Measurements from ENCODE around the gene NINJ2.

Gene NINJ2

DNA sequence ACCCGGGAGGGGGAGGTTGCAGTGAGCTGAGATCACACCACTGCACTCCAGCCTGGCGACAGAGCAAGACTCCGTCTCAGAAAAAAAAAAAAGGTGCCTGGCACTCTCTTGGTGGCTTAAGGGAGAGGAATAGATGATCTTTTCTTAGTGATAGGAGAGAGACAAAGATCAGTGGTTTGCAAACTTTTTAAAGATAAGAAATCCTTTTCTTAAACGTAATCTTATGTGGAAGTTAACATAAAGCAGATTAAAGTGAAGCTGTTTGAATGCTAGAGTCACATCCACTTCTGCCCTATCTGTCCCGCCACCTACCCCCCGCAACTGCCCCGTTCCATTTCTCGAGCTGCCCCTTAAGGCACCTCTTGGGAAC lies 6.3 kb upstream of the NINJ2 start:
- no peaks in the 10 kb centered on the region for H3K27me3 ChIP-seq (ENCODE audit: insufficient read depth, low read length)
- no peak overlapping the region for H2AFZ ChIP-seq (ENCODE audit: low read length, unreplicated experiment)
- no peaks in the 10 kb centered on the region for H3K36me3 ChIP-seq (ENCODE audit: insufficient read depth, low read length)
- H3K27ac ChIP-seq (ENCODE audit: low read depth, low read length), result no peak overlapping the region
- H3K4me1 ChIP-seq (ENCODE audit: control insufficient read depth, insufficient read depth, low read length, unreplicated experiment), result peaks cover 12% of the 10 kb centered on the region
- H3K79me2 ChIP-seq (ENCODE audit: control insufficient read depth, insufficient read depth, low read length, unreplicated experiment), result no peaks in the 10 kb centered on the region
- no peak overlapping the region for H3K4me3 ChIP-seq (ENCODE audit: low read depth, low read length)

DNA sequence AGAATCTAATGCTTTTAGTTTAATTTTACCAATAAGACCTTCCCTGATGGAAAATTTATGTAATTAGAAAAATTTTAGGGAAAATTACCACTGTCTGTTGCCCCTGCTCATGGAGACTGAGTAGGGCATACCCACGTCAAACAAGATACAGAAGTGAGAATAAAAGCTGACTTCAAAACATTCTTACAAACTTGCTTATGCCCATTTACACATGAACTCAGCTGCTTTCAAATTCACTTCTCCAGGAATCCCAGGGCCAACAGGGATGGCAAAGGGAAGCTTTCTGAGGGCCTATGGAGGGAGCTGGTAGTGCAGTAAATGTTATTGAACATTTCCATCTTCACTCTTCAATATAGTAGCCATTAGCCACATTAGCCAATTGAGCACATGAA lies 4.8 kb upstream of the NINJ2 start:
- no peak overlapping the region for H3K4me3 ChIP-seq (ENCODE audit: low read depth, low read length)
- H3K27me3 ChIP-seq (ENCODE audit: insufficient read depth, low read length), result no peaks in the 10 kb centered on the region; the same call in 1 of the 2 replicates
- H3K36me3 ChIP-seq (ENCODE audit: insufficient read depth, low read length), result no peaks in the 10 kb centered on the region
- H3K4me1 ChIP-seq (ENCODE audit: control insufficient read depth, insufficient read depth, low read length, unreplicated experiment), result peaks cover 9% of the 10 kb centered on the region
- H3K27ac ChIP-seq (ENCODE audit: low read depth, low read length), result no peak overlapping the region
- H3K79me2 ChIP-seq (ENCODE audit: control insufficient read depth, insufficient read depth, low read length, unreplicated experiment), result no peaks in the 10 kb centered on the region
- no peak overlapping the region for H2AFZ ChIP-seq (ENCODE audit: low read length, unreplicated experiment)

DNA sequence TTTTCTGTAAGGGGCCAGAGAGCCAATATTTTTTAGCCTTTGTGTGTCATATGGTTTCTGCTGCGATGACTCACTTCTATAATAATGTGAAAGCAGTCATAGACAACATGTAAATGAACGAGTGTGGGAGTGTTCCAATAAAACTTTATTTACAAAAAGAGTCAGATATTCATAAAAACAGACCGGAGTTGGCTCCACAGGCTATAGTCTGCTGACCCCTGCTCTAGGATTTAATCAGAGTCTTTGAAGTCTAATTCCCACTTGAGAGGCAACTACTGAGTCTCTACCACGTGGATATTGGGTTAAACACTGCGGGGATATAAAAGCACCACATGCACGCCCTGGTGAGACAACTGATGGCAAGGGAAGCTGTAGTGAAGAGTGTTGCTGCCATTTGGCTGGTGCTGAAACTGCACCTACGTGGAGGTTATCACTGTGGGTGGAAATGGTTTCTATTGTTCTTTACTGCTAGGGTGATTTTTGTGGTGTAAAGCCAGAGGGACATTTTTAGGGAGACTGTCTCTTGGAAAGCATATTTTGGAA lies 3.6 kb upstream of the NINJ2 start:
- Histone ChIP-seq H2AFZ (ENCODE audit: low read length, unreplicated experiment) (no peak overlapping the region), H3K79me2 (ENCODE audit: control insufficient read depth, insufficient read depth, low read length, unreplicated experiment) (no peaks in the 10 kb centered on the region), H3K27ac (ENCODE audit: low read depth, low read length) (no peak overlapping the region), H3K4me3 (ENCODE audit: low read depth, low read length) (no peak overlapping the region), H3K4me1 (ENCODE audit: control insufficient read depth, insufficient read depth, low read length, unreplicated experiment) (peaks cover 12% of the 10 kb centered on the region), H3K27me3 (ENCODE audit: insufficient read depth, low read length) (no peaks in the 10 kb centered on the region; the same call in 1 of the 2 replicates), H3K36me3 (ENCODE audit: insufficient read depth, low read length) (no peaks in the 10 kb centered on the region)

DNA sequence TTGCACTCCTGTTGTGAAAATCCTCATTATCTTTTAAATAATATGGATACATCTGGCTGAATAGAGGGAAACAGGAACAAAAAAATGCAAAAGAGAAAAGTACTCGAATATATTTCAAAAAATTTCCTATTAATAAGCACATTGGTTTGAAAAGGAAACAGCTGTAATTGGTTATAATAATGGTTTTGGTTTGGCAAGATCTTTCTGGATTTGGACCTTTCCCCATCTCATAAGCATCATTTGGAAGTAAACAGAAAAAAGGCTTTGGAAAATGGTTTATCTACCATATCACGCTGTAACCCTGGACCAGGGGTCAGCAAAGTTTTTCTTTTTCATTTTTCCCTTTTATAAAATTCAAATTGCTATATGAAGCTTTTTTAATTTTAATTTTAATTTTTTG lies 2.8 kb upstream of the NINJ2 start:
- Histone ChIP-seq H3K27me3 (ENCODE audit: insufficient read depth, low read length) (no peaks in the 10 kb centered on the region; the same call in 1 of the 2 replicates), H3K27ac (ENCODE audit: low read depth, low read length) (no peak overlapping the region), H3K79me2 (ENCODE audit: control insufficient read depth, insufficient read depth, low read length, unreplicated experiment) (no peaks in the 10 kb centered on the region), H3K4me1 (ENCODE audit: control insufficient read depth, insufficient read depth, low read length, unreplicated experiment) (peaks cover 12% of the 10 kb centered on the region), H2AFZ (ENCODE audit: low read length, unreplicated experiment) (no peak overlapping the region), H3K36me3 (ENCODE audit: insufficient read depth, low read length) (no peaks in the 10 kb centered on the region), H3K4me3 (ENCODE audit: low read depth, low read length) (no peak overlapping the region)

DNA sequence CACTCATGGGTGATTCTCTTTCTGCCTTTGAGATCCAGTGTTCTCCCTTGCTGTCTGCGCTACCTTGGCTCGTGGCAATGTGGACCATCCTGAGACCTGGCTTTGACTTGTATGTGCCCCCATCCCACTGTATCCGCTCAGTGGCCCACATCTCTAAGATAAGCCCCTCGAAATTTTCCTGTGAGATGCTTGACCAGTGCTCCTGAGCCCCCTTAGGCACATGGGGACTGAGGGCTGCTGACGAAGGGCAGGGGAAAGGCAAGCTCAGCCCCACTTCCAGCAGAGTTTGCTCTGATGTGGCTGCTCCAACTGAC lies 1.5 kb upstream of the NINJ2 start:
- H3K4me1 ChIP-seq (ENCODE audit: control insufficient read depth, insufficient read depth, low read length, unreplicated experiment), result peaks cover 12% of the 10 kb centered on the region

DNA sequence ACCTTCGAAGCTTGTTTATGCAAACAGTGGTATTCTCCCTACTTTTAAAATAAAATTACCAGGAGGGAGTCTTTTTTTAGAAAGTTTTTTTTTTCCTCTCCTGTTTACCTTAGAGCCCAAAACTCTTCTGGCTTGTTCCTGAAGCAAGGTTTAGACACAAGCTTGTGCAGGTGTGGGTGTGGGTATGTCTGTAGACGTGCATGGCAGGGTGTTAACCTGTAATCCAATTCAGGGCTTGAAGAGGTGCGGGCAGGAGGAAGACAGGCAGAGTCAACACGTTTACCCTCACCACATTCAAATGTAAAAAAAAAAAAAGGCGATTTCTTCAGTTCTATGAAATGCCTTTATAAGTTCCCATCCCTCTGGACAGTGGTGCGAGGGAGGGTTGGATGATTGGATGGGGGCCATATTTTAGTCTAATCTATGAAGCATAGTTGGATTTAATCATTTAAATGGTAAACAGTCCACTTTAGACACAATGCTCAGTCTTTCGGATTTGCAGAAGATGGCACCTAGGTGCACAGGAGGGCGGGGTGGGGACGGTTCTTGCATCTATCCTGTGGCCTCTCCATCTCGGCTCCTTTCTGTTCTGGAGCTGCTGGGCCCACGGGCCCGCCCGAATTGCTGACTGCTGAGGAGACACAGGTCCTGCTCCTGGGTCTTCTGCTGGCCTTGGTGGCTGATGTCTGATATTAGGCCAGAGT lies 982 bp upstream of the NINJ2 start:
- no peaks in the 10 kb centered on the region for H3K79me2 ChIP-seq (ENCODE audit: control insufficient read depth, insufficient read depth, low read length, unreplicated experiment)
- H2AFZ ChIP-seq (ENCODE audit: low read length, unreplicated experiment), result no peak overlapping the region
- H3K36me3 ChIP-seq (ENCODE audit: insufficient read depth, low read length), result no peaks in the 10 kb centered on the region
- H3K4me3 ChIP-seq (ENCODE audit: low read depth, low read length), result no peak overlapping the region
- H3K27ac ChIP-seq (ENCODE audit: low read depth, low read length), result no peak overlapping the region
- peaks cover 12% of the 10 kb centered on the region for H3K4me1 ChIP-seq (ENCODE audit: control insufficient read depth, insufficient read depth, low read length, unreplicated experiment)
- H3K27me3 ChIP-seq (ENCODE audit: insufficient read depth, low read length), result no peaks in the 10 kb centered on the region; the same call in 1 of the 2 replicates

More for the DNA sequence above, 1.5 kb upstream of the NINJ2 start:
- Histone ChIP-seq H3K79me2 (ENCODE audit: control insufficient read depth, insufficient read depth, low read length, unreplicated experiment) (no peaks in the 10 kb centered on the region), H3K36me3 (ENCODE audit: insufficient read depth, low read length) (no peaks in the 10 kb centered on the region), H3K27ac (ENCODE audit: low read depth, low read length) (no peak overlapping the region), H3K27me3 (ENCODE audit: insufficient read depth, low read length) (no peaks in the 10 kb centered on the region; the same call in 1 of the 2 replicates), H3K4me3 (ENCODE audit: low read depth, low read length) (no peak overlapping the region), H2AFZ (ENCODE audit: low read length, unreplicated experiment) (no peak overlapping the region)

DNA sequence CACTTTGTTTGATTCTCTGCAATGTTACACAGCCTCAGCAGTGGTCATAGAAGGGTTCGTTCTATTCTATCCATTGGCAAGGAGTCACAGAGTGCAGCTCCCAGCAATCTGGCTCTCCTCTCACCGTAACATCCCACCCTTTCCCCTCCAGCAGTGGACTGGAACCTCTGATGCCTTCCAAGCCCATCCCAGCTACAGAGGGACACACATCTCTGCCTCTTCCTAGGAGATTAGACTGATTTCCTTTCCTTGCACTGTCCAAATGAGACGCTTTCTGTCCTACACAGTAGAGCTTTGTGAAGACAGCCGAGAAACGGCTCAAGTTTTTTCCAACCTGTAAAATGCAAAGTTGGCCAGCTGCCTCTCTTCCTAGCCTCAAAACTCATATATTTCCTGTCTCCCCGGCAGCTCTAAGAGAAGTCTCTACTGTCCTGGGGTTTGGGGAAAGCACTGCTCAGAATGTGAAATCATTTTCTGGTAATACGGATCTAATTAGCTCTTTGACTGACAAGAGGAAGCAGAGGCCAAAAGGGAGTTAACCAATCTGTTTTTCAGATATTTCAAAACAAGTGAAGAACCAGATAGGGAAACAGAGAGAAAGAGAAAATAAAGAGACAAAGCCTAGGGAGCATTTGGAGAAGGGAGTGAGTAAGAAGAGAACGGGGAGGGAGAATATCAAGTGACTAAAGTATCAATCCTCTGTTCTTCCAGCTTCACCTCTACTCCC lies 516 bp downstream of the NINJ2 start:
- peaks cover 12% of the 10 kb centered on the region for H3K4me1 ChIP-seq (ENCODE audit: control insufficient read depth, insufficient read depth, low read length, unreplicated experiment)
- peak overlapping the region; percentile 72 for H2AFZ ChIP-seq (ENCODE audit: low read length, unreplicated experiment)
- no peaks in the 10 kb centered on the region for H3K79me2 ChIP-seq (ENCODE audit: control insufficient read depth, insufficient read depth, low read length, unreplicated experiment)
- peak overlapping the region; percentile 62 for H3K4me3 ChIP-seq (ENCODE audit: low read depth, low read length)
- H3K27ac ChIP-seq (ENCODE audit: low read depth, low read length), result no peak overlapping the region
- no peaks in the 10 kb centered on the region; the same call in 1 of the 2 replicates for H3K27me3 ChIP-seq (ENCODE audit: insufficient read depth, low read length)
- no peaks in the 10 kb centered on the region for H3K36me3 ChIP-seq (ENCODE audit: insufficient read depth, low read length)

DNA sequence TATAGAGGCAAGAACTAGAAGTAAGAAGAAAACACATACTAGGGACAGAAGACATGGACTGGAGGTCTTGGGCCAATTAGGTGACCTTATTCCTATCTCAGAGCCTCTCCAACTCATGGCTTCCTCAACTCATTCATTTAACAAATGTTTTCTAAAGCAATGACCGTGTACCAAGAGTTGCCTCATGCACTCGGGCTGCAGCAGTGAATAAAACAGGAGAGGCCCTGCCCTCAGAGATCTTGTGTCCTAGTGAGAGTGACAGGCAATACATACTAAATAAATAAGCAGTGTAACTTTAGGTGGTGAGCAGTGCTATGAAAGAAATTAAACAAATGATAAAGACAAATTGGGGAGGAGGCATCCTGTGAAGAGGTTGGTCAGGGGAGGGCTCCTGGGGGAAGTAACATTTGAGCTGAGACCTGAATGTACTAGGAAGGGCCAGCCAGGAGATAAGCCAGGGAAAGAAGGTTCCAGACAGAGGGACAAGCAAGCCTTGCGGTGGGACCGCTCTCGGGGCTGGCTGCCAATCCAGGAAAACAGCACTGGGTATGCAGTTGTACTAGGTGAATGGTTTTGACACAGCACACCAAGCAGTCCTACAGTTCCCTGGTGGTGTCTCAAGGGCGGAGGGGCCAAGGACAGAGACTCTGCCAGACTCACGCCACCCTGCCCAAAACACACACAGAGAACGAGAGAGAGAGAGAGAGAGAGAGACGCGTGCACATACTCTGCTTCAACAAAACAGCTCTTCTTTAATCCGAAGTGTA lies 1.3 kb downstream of the NINJ2 start:
- no peaks in the 10 kb centered on the region for H3K36me3 ChIP-seq (ENCODE audit: insufficient read depth, low read length)
- no peak overlapping the region for H3K4me3 ChIP-seq (ENCODE audit: low read depth, low read length)
- H3K79me2 ChIP-seq (ENCODE audit: control insufficient read depth, insufficient read depth, low read length, unreplicated experiment), result no peaks in the 10 kb centered on the region
- no peak overlapping the region for H3K27ac ChIP-seq (ENCODE audit: low read depth, low read length)
- peak overlapping the region; percentile 72 for H2AFZ ChIP-seq (ENCODE audit: low read length, unreplicated experiment)
- no peaks in the 10 kb centered on the region; the same call in 1 of the 2 replicates for H3K27me3 ChIP-seq (ENCODE audit: insufficient read depth, low read length)
- peaks cover 5% of the 10 kb centered on the region for H3K4me1 ChIP-seq (ENCODE audit: control insufficient read depth, insufficient read depth, low read length, unreplicated experiment)

DNA sequence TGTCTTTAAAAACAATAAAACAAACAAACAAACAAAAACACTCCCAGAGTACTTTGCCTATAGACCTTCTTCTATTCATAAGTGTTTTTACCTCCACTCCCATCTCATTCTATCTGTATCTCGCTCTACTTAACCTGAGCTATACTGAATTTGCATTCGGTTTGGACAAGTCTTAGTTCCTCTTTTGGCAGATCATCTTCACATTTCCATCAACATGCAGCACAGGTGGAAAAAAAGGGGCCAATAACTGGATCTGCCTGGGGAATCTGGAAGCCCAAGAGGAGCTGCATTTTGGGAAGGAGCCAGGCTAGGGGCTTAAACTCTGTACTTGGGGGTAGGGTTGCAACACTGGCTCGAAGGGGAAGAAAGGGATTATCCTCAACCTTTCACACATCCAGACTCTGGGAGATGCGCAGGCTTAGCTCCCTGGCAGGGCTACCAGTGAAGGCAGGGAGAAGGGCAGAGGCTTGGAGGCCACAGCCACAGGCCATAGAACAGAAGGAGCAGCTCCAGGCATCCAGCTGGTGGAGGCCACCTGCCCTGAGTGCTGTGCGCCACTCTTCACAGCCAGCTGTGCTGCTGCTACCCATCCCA lies 4.1 kb downstream of the NINJ2 start:
- Histone ChIP-seq H3K79me2 (ENCODE audit: control insufficient read depth, insufficient read depth, low read length, unreplicated experiment) (no peaks in the 10 kb centered on the region), H2AFZ (ENCODE audit: low read length, unreplicated experiment) (no peak overlapping the region), H3K4me3 (ENCODE audit: low read depth, low read length) (no peak overlapping the region), H3K27me3 (ENCODE audit: insufficient read depth, low read length) (no peaks in the 10 kb centered on the region; the same call in 1 of the 2 replicates), H3K36me3 (ENCODE audit: insufficient read depth, low read length) (no peaks in the 10 kb centered on the region), H3K4me1 (ENCODE audit: control insufficient read depth, insufficient read depth, low read length, unreplicated experiment) (peaks cover 3% of the 10 kb centered on the region), H3K27ac (ENCODE audit: low read depth, low read length) (no peak overlapping the region)

DNA sequence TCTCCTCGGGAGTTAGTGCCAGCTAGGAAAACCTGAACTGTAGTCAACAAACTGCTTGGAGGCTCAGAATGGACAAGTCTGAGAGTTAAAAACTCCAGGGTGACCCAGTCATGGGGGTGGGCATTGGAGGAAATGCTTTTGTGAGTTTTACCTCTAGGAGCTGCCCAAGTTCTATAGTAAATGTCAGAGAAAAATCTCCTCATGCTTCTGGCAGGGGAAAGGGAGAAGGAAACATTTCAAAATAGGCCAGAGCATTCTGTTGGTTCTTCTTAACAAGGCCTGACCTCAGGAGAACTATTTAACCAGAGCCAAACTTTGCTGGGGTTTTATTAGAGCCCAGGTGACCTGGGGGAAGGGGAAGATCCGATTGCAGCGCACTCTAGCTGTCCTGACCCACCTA lies 12.3 kb downstream of the NINJ2 start:
- Histone ChIP-seq H2AFZ (ENCODE audit: low read length, unreplicated experiment) (no peak overlapping the region), H3K4me3 (ENCODE audit: low read depth, low read length) (no peak overlapping the region), H3K36me3 (ENCODE audit: insufficient read depth, low read length) (no peaks in the 10 kb centered on the region), H3K27ac (ENCODE audit: low read depth, low read length) (no peak overlapping the region), H3K27me3 (ENCODE audit: insufficient read depth, low read length) (no peaks in the 10 kb centered on the region), H3K79me2 (ENCODE audit: control insufficient read depth, insufficient read depth, low read length, unreplicated experiment) (no peaks in the 10 kb centered on the region), H3K4me1 (ENCODE audit: control insufficient read depth, insufficient read depth, low read length, unreplicated experiment) (peaks cover 14% of the 10 kb centered on the region)
